ENCODE data around the gene COL9A3. TPM values are rescaled to one million over a fixed set of nuclear protein-coding genes. Genes with fewer than 3 reads are reported as not detected.

The COL9A3 gene
- polyA plus RNA-seq, 2 of the 4 experiments (the other 2 are of a cell fraction): 0.41 to 0.49 TPM

DNA sequence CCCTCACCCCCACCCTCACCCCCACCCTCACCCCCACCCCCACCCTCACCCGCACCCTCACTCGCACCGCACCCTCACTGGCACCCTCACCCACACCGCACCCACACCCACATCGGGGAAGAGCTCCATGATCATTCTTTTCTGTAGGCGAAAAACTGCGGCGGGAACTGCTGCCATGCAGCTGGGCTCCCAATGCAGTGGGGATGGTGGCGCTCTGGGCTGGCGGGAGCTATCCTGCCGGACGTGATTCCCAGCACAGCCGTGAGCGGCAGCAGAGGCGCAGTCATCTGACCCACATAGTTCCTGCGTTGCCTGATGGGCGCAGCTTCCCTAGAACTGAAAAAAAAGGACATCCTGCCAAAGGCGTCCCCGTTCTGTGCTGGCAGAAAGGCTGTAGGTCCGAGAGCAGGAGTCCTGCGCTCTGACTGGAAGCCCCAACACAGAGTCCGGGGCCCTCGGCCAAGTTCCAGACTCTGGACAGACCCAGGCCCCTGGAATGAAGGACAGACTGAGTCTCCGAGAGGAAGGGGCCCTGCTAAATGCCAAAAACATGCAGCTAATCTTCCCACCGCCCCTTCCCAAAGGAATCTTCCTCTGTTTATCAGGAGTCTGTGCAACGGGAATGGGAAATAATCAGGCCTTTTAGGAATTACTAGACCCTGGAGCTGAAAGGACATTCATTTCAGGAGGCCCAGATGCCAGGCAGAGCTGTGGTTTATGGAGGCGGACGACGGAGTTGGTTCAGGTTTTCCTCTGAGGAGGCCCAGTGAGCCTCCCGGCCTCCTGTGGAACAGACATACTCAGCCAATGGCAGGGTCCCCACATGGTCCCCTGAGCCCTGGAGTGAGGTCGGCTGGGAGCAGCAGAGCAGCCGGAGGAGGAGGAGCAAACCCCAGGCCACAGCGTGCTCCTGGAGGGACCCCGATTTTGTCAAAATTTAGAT, 58.8 kb downstream of the COL9A3 start (continued):
- TF ChIP-seq, protein P1, sequence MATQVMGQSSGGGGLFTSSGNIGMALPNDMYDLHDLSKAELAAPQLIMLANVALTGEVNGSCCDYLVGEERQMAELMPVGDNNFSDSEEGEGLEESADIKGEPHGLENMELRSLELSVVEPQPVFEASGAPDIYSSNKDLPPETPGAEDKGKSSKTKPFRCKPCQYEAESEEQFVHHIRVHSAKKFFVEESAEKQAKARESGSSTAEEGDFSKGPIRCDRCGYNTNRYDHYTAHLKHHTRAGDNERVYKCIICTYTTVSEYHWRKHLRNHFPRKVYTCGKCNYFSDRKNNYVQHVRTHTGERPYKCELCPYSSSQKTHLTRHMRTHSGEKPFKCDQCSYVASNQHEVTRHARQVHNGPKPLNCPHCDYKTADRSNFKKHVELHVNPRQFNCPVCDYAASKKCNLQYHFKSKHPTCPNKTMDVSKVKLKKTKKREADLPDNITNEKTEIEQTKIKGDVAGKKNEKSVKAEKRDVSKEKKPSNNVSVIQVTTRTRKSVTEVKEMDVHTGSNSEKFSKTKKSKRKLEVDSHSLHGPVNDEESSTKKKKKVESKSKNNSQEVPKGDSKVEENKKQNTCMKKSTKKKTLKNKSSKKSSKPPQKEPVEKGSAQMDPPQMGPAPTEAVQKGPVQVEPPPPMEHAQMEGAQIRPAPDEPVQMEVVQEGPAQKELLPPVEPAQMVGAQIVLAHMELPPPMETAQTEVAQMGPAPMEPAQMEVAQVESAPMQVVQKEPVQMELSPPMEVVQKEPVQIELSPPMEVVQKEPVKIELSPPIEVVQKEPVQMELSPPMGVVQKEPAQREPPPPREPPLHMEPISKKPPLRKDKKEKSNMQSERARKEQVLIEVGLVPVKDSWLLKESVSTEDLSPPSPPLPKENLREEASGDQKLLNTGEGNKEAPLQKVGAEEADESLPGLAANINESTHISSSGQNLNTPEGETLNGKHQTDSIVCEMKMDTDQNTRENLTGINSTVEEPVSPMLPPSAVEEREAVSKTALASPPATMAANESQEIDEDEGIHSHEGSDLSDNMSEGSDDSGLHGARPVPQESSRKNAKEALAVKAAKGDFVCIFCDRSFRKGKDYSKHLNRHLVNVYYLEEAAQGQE (IDR thresholded peaks at IDR 0.05): peak; percentile 60
- TF ChIP-seq ESRRA (IDR thresholded peaks at IDR 0.05; ENCODE audit: borderline replicate concordance, low read length) (no peak), RARB (CRISPR knock-in tag; IDR thresholded peaks at IDR 0.05) (no peak), KDM5A (IDR thresholded peaks at IDR 0.05) (no peak), SMC3 (IDR thresholded peaks at IDR 0.05) (no peak), RAD21 (conservative IDR thresholded peaks at IDR 0.05 in 1 of 2, IDR thresholded peaks at IDR 0.05 in 1 of 2) (peak in 1 of 2 experiments; percentile 24; a peak in 1 of 5 replicates), EHF (CRISPR knock-in tag; IDR thresholded peaks at IDR 0.05) (no peak)
- TF ChIP-seq, protein P2, sequence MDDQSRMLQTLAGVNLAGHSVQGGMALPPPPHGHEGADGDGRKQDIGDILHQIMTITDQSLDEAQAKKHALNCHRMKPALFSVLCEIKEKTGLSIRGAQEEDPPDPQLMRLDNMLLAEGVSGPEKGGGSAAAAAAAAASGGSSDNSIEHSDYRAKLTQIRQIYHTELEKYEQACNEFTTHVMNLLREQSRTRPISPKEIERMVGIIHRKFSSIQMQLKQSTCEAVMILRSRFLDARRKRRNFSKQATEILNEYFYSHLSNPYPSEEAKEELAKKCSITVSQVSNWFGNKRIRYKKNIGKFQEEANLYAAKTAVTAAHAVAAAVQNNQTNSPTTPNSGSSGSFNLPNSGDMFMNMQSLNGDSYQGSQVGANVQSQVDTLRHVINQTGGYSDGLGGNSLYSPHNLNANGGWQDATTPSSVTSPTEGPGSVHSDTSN (IDR thresholded peaks at IDR 0.05): no peak
- TF ChIP-seq, protein P3, sequence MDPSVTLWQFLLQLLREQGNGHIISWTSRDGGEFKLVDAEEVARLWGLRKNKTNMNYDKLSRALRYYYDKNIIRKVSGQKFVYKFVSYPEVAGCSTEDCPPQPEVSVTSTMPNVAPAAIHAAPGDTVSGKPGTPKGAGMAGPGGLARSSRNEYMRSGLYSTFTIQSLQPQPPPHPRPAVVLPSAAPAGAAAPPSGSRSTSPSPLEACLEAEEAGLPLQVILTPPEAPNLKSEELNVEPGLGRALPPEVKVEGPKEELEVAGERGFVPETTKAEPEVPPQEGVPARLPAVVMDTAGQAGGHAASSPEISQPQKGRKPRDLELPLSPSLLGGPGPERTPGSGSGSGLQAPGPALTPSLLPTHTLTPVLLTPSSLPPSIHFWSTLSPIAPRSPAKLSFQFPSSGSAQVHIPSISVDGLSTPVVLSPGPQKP (IDR thresholded peaks at IDR 0.05; ENCODE audit: low read depth, low read length): no peak

DNA sequence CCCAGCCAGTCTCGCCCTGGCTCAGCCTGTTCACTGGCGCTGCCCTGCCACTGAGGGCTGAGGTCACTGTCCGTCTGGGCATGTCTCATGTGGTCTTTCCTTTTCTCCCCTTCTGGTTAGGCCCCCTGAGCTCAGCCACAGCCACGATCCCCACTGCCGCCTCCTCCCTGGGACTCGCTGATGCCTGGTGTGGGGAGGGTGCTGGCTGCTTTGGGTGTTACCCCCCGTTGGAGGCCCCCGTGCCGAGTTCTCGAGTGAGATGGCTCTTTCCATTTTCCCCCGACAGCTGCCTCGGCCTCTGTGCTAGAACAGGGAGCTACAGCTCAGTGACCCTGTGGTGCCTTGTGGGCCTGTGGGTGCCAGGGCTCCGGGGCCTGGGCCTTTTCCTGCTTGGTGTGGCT, 59.7 kb downstream of the COL9A3 start:
- ChIA-PET POLR2A (interaction anchor here (1.3 to 2.1 kb wide), 2 partner anchors 59 to 61 kb away, joined by 3 to 12 read pairs; partner anchors contain the start of gene GID8), CTCF (interaction anchor here (0.6 to 8.1 kb wide), 10 partner anchors 9 to 132 kb away, joined by 3 to 121 read pairs (median 8); partner anchors contain the start of gene TCFL5)
- peaks cover 15% of the 10 kb centered on the region for H3K4me1 ChIP-seq
- no peaks in the 10 kb centered on the region for H3K9me3 ChIP-seq
- peak in 1 of 2 experiments; percentile 7; a peak in 3 of 6 replicates for ATAC-seq
- no peak overlapping the region for H3K4me2 ChIP-seq
- TF ChIP-seq ZC3H11A (IDR thresholded peaks at IDR 0.05) (no peak), CBX8 (IDR thresholded peaks at IDR 0.05) (no peak), KDM5A (IDR thresholded peaks at IDR 0.05) (no peak), TP53 (CRISPR knock-in tag; IDR thresholded peaks at IDR 0.05) (no peak), NPAS2 (CRISPR knock-in tag; IDR thresholded peaks at IDR 0.05; ENCODE audit: borderline replicate concordance) (no peak), HDAC2 (IDR thresholded peaks at IDR 0.05) (no peak), HOXB13 (CRISPR knock-in tag; IDR thresholded peaks at IDR 0.05; ENCODE audit: low read depth) (no peak), RNF2 (IDR thresholded peaks at IDR 0.05; ENCODE audit: borderline replicate concordance, low read depth) (no peak)
- TF ChIP-seq, protein P1 (IDR thresholded peaks at IDR 0.05): no peak
- peak overlapping the region in 1 of 2 experiments; percentile 84; a peak in 3 of 6 replicates for H3K27ac ChIP-seq
- no peak overlapping the region for H3K4me3 ChIP-seq
- no peak for FAIRE-seq
- 92% methylated on average over 13 of the region's 13 CpGs for WGBS (ENCODE audit: missing lambda C conversion rate)
- DNase-seq (ENCODE audit: low read depth in 1 of 2, low spot score in 1 of 2): no peak

Measured in A549 (cell line).